B cell (primary cell): ENCODE measurements around the gene DGKA.

ENCODE experiments used
- CTCF ChIP-seq: fragments of 200-600 bp; IDR thresholded peaks from one replicate; pipeline ENCODE4 v1.8.0; 2022; ENCODE audit warnings: antibody characterized with exemption, mild to moderate bottlenecking
- EZH2 ChIP-seq: IDR thresholded peaks from 2 replicates; pipeline ENCODE4 v1.6.1; 2012; ENCODE audit warnings: borderline replicate concordance, low read depth, mild to moderate bottlenecking, moderate library complexity, low read length; ENCODE audit not compliant: insufficient read depth, poor library complexity, severe bottlenecking

- TF ChIP-seq CTCF (no peak), EZH2 (no peak)
These were observed 11.7 kb downstream of the DGKA start for GRCh38 chr12:55942577-55943136.
